Measurements from ENCODE around the gene CNTN4. TPM values are rescaled to one million over a fixed set of nuclear protein-coding genes. Genes with fewer than 3 reads are reported as not detected.

CNTN4 gene
- total RNA-seq, 1 experiment from 2014 or later, result 51.3 TPM

DNA sequence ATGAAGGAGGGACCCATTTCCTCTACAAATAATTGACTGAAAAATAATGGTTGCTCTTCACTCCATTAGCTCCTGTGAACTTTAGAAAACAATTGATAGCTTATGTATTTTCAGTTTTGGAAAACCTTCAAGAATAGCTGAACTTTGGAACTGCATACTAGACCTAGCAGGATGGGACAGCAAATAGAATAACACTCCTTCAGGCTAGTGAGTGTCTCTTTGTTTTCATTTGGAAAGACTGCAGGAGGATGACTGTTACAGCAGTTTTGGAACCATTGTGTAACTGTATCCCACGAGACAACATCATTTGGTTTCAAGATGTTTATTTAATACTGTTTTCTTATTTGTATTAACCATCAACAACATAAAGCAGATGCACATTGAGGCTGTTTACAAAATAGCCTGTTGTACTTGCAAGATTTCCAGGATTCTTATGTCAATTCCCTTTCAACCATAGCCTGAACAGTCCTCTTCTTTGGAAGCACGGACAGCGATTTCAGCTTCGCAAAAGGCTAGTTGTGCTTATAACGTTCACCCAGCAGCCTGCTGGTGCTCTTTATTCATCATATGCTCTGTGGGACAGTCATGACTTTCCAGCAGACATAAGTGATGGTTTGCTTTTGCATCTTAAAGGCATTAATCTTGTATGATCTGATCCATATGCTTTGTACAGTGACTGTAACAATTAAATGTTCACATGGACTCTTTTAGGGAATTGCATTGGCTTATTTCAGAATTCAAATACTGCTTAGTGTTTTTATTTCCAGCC, 676.0 kb downstream of the CNTN4 start:
- peaks cover 24% of the 10 kb centered on the region for H3K4me1 Mint-ChIP-seq (ENCODE audit: low read depth, unreplicated experiment)
- BruUV-seq (replicated peaks), result no TSS peak
- no peaks in the 10 kb centered on the region for H3K27me3 ChIP-seq (replicated peaks; ENCODE audit: control insufficient read depth, insufficient read depth, low read length)
- POLR2A ChIA-PET, result no interaction called here
- no peak overlapping the region for H3K4me3 Mint-ChIP-seq (ENCODE audit: unreplicated experiment)
- H3K27ac Mint-ChIP-seq (ENCODE audit: unreplicated experiment), result no peak overlapping the region
- peaks cover 18% of the 10 kb centered on the region for H3K9me3 Mint-ChIP-seq (ENCODE audit: unreplicated experiment)
- intact Hi-C loops (cut with micrococcal nuclease; ENCODE audit: unreplicated experiment), result no loop called here
- DNase-seq, result no peak
- CTCF ChIA-PET, result no interaction called here
- H3K9me3 ChIP-seq, result no peaks in the 10 kb centered on the region
- H3K4me3 ChIP-seq (ENCODE audit: low read depth, low read length), result no peak overlapping the region
- H3K27me3 Mint-ChIP-seq (ENCODE audit: insufficient read depth, unreplicated experiment), result no peaks in the 10 kb centered on the region
- peaks cover 11% of the 10 kb centered on the region for H3K4me1 ChIP-seq
- TF ChIP-seq, protein P1, sequence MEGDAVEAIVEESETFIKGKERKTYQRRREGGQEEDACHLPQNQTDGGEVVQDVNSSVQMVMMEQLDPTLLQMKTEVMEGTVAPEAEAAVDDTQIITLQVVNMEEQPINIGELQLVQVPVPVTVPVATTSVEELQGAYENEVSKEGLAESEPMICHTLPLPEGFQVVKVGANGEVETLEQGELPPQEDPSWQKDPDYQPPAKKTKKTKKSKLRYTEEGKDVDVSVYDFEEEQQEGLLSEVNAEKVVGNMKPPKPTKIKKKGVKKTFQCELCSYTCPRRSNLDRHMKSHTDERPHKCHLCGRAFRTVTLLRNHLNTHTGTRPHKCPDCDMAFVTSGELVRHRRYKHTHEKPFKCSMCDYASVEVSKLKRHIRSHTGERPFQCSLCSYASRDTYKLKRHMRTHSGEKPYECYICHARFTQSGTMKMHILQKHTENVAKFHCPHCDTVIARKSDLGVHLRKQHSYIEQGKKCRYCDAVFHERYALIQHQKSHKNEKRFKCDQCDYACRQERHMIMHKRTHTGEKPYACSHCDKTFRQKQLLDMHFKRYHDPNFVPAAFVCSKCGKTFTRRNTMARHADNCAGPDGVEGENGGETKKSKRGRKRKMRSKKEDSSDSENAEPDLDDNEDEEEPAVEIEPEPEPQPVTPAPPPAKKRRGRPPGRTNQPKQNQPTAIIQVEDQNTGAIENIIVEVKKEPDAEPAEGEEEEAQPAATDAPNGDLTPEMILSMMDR (IDR thresholded peaks at IDR 0.05; ENCODE audit: insufficient read depth in 1 of 2, low read depth in 1 of 2, low read length in 1 of 2, severe bottlenecking in 1 of 2, unreplicated experiment in 1 of 2), result no peak
- no peaks in the 10 kb centered on the region for H3K36me3 ChIP-seq (ENCODE audit: control insufficient read depth, insufficient read depth, low read length)
- H3K36me3 Mint-ChIP-seq (ENCODE audit: insufficient read depth, unreplicated experiment), result peaks cover 6% of the 10 kb centered on the region

DNA sequence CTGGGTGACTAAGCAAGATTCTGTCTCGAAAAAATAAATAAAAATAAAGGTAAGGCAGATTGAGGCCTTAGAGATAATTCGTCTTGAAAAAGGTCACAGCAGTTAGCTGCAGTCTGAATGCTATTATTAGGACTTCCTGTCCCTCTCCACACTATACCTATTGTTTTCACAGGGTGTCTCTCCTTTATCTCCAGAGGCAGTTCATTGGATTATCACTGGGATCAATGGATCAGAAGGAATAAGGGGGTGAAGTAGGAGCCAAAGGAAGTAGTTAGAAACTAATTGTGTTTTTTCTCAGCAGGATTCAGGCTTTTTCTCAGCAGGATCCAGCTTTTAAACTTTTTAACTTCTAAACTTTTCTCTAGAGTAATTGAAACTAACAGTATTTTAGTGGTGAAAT, 684.6 kb downstream of the CNTN4 start:
- Histone ChIP-seq H3K27me3 (replicated peaks; ENCODE audit: control insufficient read depth, insufficient read depth, low read length) (no peaks in the 10 kb centered on the region), H3K4me3 (ENCODE audit: low read depth, low read length) (no peak overlapping the region), H3K9me3 (no peaks in the 10 kb centered on the region), H3K36me3 (ENCODE audit: control insufficient read depth, insufficient read depth, low read length) (no peaks in the 10 kb centered on the region), H3K4me1 (no peaks in the 10 kb centered on the region)
- H3K36me3 Mint-ChIP-seq (ENCODE audit: insufficient read depth, unreplicated experiment), result no peaks in the 10 kb centered on the region
- intact Hi-C loops (cut with micrococcal nuclease; ENCODE audit: unreplicated experiment), result no loop called here
- TF ChIP-seq, protein P1 (IDR thresholded peaks at IDR 0.05; ENCODE audit: insufficient read depth in 1 of 2, low read depth in 1 of 2, low read length in 1 of 2, severe bottlenecking in 1 of 2, unreplicated experiment in 1 of 2), result no peak
- no peaks in the 10 kb centered on the region for H3K9me3 Mint-ChIP-seq (ENCODE audit: unreplicated experiment)
- H3K4me1 Mint-ChIP-seq (ENCODE audit: low read depth, unreplicated experiment), result no peaks in the 10 kb centered on the region
- no TSS peak for BruUV-seq (replicated peaks)
- H3K4me3 Mint-ChIP-seq (ENCODE audit: unreplicated experiment), result no peak overlapping the region
- ChIA-PET POLR2A (no interaction called here), CTCF (no interaction called here)
- no peak for DNase-seq
- no peak overlapping the region for H3K27ac Mint-ChIP-seq (ENCODE audit: unreplicated experiment)
- no peaks in the 10 kb centered on the region for H3K27me3 Mint-ChIP-seq (ENCODE audit: insufficient read depth, unreplicated experiment)

DNA sequence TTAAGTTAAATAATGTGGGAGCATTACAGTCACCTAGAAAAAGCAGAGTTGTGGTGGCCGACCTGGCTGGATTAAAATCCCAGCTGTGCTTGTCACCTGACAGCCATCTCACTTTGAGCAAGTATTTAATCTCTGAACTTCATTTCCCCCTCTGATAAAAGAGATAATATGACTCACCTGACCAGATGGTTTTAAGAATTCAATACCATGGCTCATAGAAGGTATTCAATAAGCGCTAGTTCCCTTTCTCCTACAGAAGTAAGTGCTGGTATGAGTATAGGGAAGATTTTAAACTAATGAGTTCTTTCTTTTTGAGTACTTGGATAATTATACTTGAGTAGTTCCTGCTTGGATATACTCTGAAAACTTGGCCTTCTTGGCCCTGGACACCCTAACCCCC, 686.0 kb downstream of the CNTN4 start:
- intact Hi-C loops (cut with micrococcal nuclease; ENCODE audit: unreplicated experiment), result no loop called here
- H3K9me3 ChIP-seq, result no peaks in the 10 kb centered on the region
- Mint-ChIP-seq H3K36me3 (ENCODE audit: insufficient read depth, unreplicated experiment) (no peaks in the 10 kb centered on the region), H3K9me3 (ENCODE audit: unreplicated experiment) (no peaks in the 10 kb centered on the region), H3K27me3 (ENCODE audit: insufficient read depth, unreplicated experiment) (no peaks in the 10 kb centered on the region), H3K4me3 (ENCODE audit: unreplicated experiment) (no peak overlapping the region), H3K4me1 (ENCODE audit: low read depth, unreplicated experiment) (no peaks in the 10 kb centered on the region), H3K27ac (ENCODE audit: unreplicated experiment) (no peak overlapping the region)
- BruUV-seq (replicated peaks), result no TSS peak
- no peaks in the 10 kb centered on the region for H3K4me1 ChIP-seq
- TF ChIP-seq, protein P1 (IDR thresholded peaks at IDR 0.05; ENCODE audit: insufficient read depth in 1 of 2, low read depth in 1 of 2, low read length in 1 of 2, severe bottlenecking in 1 of 2, unreplicated experiment in 1 of 2), result no peak
- DNase-seq, result no peak
- H3K36me3 ChIP-seq (ENCODE audit: control insufficient read depth, insufficient read depth, low read length), result no peaks in the 10 kb centered on the region
- CTCF ChIA-PET, result no interaction called here
- POLR2A ChIA-PET, result no interaction called here
- no peak overlapping the region for H3K4me3 ChIP-seq (ENCODE audit: low read depth, low read length)
- H3K27me3 ChIP-seq (replicated peaks; ENCODE audit: control insufficient read depth, insufficient read depth, low read length), result no peaks in the 10 kb centered on the region
